HG02870 (cell line): ENCODE measurements around the gene SLC35D3.
"Not testable (repeated sequence)": the region's sequence is repeated elsewhere in the genome, so short reads cannot be mapped to it uniquely, and the experiment has no call there.

Source experiments
- ATAC-seq: cut with Tn5 transposase; IDR thresholded peaks from one replicate; pipeline ENCODE4 v1.9.1; 2021; ENCODE audit warnings: mild to moderate bottlenecking, moderate library complexity; ENCODE audit not compliant: unreplicated experiment

Gene SLC35D3, protein sequence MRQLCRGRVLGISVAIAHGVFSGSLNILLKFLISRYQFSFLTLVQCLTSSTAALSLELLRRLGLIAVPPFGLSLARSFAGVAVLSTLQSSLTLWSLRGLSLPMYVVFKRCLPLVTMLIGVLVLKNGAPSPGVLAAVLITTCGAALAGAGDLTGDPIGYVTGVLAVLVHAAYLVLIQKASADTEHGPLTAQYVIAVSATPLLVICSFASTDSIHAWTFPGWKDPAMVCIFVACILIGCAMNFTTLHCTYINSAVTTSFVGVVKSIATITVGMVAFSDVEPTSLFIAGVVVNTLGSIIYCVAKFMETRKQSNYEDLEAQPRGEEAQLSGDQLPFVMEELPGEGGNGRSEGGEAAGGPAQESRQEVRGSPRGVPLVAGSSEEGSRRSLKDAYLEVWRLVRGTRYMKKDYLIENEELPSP

DNA sequence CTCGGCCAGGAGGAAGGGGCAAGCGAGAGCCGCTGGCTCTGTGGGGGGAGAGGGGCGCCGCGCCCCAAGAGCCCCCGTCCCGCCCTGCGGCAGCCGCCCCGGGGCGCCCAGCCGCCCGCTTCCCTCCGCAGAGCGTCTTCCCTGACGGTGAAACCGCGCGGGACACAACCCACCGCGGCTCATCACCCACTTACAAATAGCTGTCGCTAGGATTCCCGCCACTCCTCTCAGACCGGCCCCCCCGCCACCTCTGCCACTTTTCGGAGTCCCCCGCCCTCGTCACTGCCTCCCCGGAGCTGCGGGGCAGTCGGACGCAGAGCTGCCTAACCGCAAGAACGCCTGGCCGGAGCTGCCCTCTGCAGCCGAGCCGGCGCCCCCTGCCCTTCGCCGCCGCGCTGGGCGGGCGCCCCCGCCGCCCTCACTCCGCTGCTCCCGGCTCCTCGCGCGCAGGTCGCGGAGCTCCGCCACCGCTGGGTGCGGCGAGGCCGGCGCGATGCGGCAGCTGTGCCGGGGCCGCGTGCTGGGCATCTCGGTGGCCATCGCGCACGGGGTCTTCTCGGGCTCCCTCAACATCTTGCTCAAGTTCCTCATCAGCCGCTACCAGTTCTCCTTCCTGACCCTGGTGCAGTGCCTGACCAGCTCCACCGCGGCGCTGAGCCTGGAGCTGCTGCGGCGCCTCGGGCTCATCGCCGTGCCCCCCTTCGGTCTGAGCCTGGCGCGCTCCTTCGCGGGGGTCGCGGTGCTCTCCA, at the start of gene SLC35D3:
TSS of gene SLC35D3 (plus strand) at position 366 of the 749 bp plus-strand sequence. CDS start at position 494, 128 bp downstream.
- ATAC-seq, result no peak

- no peak for ATAC-seq
These were observed 48.4 kb upstream of the SLC35D3 start for GRCh38 chr6:136873748-136874147.

DNA sequence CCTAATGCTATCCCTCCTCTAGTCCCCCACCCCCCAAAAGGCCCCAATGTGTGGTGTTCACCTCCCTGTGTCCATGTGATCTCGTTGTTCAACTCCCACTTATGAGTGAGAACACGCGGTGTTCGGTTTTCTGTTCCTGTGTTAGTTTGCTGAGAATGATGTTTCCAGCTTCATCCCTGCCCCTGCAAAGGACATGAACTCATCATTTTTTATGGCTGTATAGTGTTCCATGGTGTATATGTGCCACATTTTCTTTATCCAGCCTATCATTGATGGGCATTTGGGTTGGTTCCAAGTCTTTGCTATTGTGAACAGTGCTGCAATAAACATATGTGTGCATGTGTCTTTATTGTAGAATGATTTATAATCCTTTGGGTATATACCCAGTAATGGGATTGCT, 45.6 kb upstream of the SLC35D3 start:
- ATAC-seq, result not testable (repeated sequence)

DNA sequence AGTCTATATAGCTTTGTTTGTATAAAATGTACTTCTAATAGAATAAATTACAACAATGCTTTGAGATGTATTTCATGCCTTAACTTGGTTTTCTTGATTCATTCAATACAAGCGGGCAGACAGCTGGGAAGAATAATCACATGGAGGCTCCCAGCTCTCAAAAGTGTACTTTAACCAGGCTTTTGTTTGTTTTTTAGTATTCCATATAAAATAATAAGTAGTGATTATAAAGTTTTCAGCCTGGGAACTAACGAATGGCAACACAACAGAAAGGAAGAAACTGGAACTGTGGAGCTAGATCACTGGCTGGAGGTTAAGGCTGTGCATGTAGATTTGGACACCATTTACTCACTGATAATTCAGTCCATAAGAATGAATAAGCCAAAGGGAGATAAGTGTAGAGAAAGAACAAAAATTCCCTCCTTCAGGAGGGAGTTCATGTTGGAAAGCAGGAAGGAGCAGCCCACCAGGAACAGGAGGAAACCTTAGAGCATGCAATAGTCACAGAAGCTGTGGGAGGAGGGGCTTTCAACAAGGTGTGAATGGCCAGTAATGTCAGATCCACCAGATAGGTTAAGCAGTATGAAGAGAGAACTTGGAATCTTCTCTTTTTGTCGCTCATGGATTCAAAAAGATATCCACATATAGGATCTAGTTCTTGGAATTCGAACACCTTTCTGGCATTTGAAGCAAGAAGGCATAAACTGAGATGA, 41.2 kb upstream of the SLC35D3 start:
- ATAC-seq, result no peak

DNA sequence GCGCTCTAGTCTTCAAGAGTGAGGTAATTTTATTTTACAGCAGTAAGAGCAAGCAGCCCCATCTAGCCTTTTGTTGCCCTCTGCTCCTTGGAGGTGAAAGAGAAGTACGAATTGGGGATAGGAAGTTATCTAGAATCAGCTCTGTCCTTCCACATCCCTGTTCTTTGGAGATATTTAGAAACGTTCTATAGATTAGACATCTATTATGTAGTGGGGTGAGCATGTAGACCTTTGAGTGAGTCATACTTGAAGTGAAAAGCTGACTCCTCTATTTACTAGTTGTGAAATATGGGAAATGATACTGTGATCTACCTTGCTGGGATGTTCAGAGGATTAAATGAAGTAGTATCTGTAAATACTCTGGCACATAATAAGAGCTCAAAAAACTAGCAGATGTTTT, 36.0 kb upstream of the SLC35D3 start:
- no peak for ATAC-seq

- no peak for ATAC-seq
These were observed 34.1 kb upstream of the SLC35D3 start for GRCh38 chr6:136887953-136888352.

DNA sequence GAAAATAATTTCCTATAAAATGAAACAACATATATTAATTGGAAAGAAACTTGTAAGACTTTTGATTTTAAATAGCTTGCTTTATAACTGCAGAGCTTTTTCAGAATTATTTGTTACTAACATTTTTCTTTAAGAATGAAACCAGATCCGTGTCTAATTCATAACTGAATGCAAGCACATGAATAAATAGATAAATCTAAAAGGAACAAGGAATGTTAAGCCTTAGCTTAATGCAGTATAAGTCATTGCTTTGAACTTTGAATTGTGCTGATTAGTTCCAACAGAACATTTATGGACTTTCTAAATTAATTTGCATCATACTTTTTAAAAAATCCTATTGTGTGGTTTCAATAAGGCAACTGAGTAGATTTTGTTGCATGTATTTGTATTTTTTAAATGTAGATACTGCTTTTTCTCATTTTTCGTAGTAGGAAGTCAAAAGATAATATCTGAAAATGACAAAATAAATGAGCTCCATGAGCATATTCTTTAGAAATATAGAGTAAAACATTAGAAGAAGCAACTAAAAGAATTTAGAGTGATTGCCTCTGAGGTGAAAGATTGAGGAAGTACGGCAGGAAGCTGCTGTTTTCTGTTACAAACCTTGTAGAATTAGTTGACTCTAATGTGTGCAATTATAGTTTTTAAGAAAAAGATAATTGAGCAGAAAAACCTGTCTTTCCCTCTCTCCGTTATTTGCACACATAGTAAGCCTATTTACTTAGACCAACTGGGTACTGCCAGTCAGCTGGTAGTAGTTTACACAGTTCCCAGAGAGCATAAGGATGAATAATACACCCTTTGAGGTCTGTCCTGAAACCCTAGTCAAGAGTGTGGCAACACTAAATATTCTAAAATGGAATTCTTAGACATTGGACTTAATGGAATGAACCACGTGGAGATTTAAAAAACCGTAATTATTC, 32.6 kb upstream of the SLC35D3 start:
- no peak for ATAC-seq

DNA sequence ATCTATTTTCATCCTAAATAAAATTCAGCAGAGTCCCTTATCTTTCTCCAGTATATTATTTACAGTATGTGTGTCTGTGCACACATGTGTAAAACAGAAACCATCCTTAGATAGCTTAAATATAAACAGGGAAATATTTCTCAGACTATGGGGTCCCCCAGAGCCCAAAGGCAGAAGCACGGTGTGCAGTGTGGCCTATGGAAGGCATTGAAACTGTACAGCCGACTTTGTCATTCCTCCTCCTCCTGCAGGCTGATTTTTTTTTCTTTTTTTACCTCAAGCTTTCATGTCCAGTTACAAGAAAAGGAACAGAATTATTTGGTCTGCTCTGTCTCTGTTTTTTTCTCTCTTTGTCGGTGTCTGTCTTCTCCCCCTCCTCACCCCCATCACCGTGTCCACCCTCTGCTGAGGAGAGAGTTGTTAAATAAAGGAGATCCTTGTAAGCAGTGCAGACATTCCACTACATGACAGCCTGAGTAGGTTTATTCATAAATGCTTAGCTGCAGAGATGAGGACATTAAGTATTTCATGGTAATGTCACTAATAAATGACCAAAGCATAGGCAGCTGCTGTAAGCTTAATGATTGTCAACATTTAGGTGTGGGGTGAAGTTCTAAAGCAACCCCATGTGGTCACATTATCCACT, 31.8 kb upstream of the SLC35D3 start:
- no peak for ATAC-seq

DNA sequence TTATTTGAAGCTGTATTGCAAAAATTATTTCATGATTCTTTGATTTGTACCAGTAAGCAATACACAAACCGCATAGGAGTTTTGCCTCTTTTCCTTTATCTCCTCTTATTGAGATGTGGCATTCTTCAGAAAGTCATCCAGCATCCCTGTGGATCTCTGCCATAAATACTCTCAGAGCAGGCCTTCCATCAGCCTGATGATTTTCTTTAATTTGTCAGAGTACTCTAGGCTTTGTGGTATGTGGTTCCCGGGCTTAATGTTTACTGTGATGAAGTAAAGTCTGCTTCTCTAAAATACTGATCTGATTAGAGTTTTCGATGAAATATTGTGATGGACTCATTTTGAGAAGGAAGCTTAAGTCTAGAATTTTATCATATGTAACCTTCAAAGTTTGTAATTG, 31.1 kb upstream of the SLC35D3 start:
- ATAC-seq, result no peak

- ATAC-seq, result no peak
These were observed 28.9 kb upstream of the SLC35D3 start for GRCh38 chr6:136893187-136893586.

GRCh38 chr6:136895901-136896300, 26.2 kb upstream of the SLC35D3 start:
- ATAC-seq, result no peak

DNA sequence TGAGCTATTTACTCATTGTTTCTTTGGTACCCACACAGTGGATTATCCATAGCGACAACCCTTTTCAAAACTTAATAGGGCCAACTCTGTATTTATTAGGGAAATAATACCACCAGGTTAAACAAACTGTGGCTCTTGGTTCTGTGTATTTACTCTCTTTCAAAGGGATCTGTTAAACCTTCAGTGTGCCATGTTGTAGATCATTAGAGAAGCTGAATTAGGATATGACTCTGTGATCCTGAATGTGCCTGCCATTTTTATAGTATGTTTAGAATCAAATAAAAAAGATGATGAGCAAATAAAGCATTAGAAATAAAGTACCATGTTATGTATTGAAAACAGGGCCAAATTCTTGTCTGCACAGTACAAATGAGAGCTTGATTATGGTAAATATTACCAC, 25.0 kb upstream of the SLC35D3 start:
- no peak for ATAC-seq

GRCh38 chr6:136901212-136901784, 20.8 kb upstream of the SLC35D3 start:
- ATAC-seq, result no peak

GRCh38 chr6:136904477-136904876, 17.6 kb upstream of the SLC35D3 start:
- ATAC-seq, result not testable (repeated sequence)

- ATAC-seq, result no peak
These were observed 7.2 kb upstream of the SLC35D3 start for GRCh38 chr6:136914947-136915346.

- ATAC-seq, result no peak
These were observed 3.4 kb upstream of the SLC35D3 start for GRCh38 chr6:136918706-136919105.

DNA sequence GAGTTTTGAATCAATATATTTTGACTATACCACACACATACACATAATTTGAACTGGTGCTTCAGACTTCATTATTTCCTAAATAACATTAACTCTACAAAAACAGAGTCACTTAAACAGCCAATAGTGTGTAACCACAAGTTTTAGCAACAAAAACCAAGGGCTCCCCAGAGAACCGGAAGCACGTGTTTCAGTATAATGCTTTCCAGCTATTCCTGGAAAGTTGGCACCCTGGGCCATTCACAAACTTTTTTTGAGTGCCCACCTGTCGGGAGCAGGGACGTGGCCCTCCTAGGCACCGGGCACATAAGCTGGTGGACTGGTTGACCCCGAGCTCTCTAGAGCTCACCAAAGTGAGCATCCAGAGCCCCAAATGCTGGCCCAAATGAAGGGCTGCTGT, 1.9 kb upstream of the SLC35D3 start:
- no peak for ATAC-seq

GRCh38 chr6:136920671-136921380, 1.3 kb upstream of the SLC35D3 start:
- ATAC-seq, result no peak

DNA sequence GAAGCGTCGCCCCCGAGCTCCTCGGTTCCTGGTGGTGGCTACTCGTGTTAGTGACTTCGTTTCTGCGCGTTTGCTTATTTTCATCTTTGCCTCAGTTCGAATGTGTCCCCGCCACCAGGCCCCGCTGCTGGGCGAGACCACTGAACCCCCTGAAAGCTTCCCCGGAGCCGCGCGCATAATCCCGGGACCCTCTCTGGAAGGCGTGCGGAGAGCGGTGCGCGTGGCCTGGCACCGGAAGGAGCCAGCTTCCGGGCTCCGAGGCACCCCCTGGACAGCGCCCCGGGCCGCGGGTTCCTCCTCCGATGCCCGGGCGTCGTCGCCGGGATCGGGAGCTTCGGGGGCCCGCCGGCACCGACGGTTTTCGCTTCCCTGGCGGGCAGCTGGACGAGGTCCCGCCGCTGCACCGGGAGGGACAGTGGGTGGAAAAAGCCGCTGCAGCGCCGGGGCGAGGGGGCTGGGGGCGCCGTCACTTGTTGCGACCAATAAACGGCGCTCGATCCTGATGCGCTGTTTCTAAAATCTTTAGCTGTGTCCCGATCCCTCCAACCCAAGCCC, 643 bp upstream of the SLC35D3 start:
- no peak for ATAC-seq
